Gastroesophageal sphincter (tissue), 3 donors: ENCODE results near the gene BFSP1.

Experiments
- EP300 ChIP-seq: sonication (generic); formaldehyde crosslinking; IDR thresholded peaks from one replicate; pipeline ENCODE4 v1.6.1; 2017; ENCODE audit warnings: antibody characterized with exemption, mild to moderate bottlenecking
- POLR2A ChIP-seq, 2 donors: fragments of 450-650 bp; IDR thresholded peaks; one replicate each; pipeline ENCODE4 v1.6.1; 2017; ENCODE audit warnings: antibody characterized with exemption in 2 of 2, mild to moderate bottlenecking in 2 of 2, moderate library complexity in 1 of 2
- POLR2AphosphoS5 ChIP-seq: sonication (generic); formaldehyde crosslinking; IDR thresholded peaks from one replicate; pipeline ENCODE4 v1.6.1; 2017; ENCODE audit warnings: antibody characterized with exemption
- TF ChIP-seq, protein P1 (sequence below), 4 experiments: fragments of 200-600 bp in 2 of 4; fragments of 450-650 bp in 2 of 4; sonication (generic) in 1 of 4; IDR thresholded peaks; one replicate each; pipeline ENCODE4 v1.5.1; 2017 to 2019; ENCODE audit warnings: antibody characterized with exemption in 4 of 4, mild to moderate bottlenecking in 2 of 4, moderate library complexity in 2 of 4

DNA sequence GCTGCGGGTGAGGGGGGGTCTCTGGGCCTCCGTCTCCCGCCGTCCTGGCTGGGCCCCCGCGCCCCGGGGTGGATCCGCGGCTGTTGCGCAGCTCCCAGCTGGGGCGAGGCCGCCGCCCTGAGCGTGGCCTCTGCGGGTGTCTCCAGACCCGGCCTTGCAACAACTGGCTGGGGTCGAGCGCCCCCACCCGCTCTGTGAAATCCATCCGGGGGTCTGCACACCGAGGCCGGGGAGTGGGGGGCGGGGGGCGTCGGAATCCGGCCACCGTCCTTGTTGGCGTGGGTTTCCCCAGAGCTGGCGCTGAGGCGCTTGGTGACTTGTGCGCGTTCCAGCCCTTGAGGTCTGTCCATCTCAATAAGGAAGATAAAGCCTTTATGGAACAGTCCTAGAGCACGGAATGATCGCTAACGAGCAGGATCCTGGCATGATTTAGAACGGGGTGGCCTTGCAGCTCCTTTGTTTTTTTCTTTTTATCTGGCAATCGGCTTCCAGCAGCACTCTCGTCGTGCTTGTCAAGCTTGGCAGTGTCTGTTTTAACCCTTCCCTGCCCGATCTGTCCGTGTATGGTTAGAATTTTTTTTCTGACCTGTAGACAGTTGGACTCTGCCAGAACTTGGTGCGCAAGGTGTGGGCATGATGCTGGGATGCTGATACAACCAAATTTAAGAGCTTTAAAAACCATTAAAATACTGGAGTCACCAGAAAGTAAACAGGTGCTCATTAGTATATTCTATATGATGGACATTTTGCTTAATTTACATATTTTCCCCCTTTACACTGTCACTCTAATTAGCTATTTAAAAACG is 39.4 kb upstream of the BFSP1 start:
- TF ChIP-seq POLR2A (IDR thresholded peaks at IDR 0.05) (no peak), POLR2AphosphoS5 (peak; percentile 32), EP300 (no peak)
- TF ChIP-seq, protein P1, sequence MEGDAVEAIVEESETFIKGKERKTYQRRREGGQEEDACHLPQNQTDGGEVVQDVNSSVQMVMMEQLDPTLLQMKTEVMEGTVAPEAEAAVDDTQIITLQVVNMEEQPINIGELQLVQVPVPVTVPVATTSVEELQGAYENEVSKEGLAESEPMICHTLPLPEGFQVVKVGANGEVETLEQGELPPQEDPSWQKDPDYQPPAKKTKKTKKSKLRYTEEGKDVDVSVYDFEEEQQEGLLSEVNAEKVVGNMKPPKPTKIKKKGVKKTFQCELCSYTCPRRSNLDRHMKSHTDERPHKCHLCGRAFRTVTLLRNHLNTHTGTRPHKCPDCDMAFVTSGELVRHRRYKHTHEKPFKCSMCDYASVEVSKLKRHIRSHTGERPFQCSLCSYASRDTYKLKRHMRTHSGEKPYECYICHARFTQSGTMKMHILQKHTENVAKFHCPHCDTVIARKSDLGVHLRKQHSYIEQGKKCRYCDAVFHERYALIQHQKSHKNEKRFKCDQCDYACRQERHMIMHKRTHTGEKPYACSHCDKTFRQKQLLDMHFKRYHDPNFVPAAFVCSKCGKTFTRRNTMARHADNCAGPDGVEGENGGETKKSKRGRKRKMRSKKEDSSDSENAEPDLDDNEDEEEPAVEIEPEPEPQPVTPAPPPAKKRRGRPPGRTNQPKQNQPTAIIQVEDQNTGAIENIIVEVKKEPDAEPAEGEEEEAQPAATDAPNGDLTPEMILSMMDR (IDR thresholded peaks at IDR 0.05) = peak in 2 of 4 experiments; percentile 2 to 36
